ENCODE results near the gene RAPGEF4. TPM values are rescaled to one million over a fixed set of nuclear protein-coding genes. Genes with fewer than 3 reads are reported as not detected.
"Not testable (repeated sequence)": the region's sequence is repeated elsewhere in the genome, so short reads cannot be mapped to it uniquely, and the experiment has no call there.

Gene RAPGEF4
- polyA plus RNA-seq, 4 donors: 5.8 to 13.0 (median 9.6) TPM

DNA sequence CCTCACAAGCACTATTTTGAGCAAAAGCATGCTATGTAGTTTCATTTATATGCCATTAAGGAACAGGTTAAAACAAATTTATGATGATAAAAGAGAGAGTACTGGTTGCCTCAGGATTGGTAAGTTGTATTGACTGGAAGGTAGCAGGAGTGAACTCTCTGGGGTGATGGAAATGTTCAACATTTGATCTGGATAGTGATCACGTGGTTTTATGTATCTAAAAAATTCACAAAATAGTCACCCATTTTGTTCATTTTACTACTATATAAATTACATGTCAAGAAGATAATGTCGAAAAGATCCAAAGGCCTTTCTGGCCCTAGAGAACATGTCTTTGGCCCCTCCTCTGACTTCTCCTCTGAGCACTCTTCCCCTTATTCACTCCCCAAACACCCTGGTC is 10.4 kb upstream of the RAPGEF4 start:
- no peak for DNase-seq (ENCODE audit: low read depth in 4 of 4, low spot score in 3 of 4)

- DNase-seq (ENCODE audit: low read depth in 4 of 4, low spot score in 3 of 4): no peak
Observed at GRCh38 chr2:172725746-172726145, 9.9 kb upstream of the RAPGEF4 start.

DNA sequence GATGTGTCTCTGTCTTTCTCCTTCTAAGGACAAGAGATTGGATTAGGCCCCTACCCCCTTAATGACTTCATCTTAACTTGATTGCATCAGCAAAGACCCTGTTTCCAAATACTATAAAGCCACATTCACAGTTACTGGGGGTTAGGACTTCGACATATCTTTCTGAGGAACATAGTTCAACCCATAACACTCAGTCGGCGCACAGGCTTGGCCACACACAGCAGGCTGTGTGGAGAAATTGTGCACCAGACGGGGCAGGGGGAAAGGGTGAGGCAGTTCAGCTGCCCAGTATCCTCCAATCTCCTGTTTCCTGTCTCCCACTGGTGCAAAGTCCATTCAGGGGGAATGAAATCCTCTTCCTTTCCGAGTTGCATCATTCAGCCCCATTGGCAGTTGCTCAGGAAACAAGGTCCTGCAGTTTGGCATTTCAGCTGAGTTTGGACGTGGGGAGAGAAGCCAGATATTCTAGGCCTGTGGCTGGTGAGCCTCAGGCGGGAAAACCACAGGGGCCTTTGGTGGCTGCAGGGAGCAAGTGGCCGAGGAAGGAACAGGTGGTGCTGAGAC is 9.4 kb upstream of the RAPGEF4 start:
- no peak for DNase-seq (ENCODE audit: low read depth in 4 of 4, low spot score in 3 of 4)

GRCh38 chr2:172730411-172730810 is 5.2 kb upstream of the RAPGEF4 start:
- DNase-seq (ENCODE audit: low read depth in 4 of 4, low spot score in 3 of 4): no peak

DNA sequence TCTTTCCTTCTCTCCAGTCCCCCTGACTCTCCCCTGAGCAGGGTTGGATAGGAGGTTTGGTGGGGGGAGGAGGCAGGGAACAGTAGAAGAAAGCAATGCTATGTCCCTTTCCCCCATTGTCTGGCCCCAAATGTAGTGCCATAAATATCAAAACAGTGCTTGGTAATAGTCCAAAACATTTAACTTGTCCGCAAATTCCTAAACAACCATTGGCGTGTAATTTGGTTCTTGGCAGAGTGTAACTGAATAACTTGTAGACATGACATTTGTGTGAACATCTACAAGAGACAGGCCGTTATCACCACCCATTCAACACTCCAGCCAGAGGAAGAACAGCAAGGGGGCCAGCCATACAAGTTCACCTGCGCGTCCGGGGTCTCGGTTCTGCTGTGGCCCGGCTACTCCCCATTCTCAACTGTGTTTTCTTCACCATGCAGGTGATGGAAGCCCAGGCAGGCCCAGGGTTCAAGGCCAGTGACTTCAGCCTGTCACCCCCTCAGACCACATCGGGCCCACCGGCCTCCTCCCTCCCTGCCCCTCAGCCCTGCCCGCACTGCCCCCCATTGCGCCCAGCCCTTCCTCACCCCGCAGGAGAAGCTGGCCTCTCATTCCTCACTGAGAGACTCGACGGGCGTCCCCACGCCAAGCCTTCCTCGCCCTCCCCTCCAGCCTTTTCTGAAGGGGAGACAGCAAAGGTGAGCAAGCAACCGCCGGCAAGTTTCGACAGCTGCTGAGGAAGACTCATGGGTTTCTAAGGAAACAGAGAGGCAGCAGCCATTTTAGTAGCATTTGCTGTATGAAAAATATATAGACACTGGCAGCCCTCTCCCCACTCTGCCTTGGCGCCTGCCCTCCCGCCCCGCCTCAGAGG is 699 bp upstream of the RAPGEF4 start:
- no peak for DNase-seq (ENCODE audit: low read depth in 4 of 4, low spot score in 3 of 4)

DNA sequence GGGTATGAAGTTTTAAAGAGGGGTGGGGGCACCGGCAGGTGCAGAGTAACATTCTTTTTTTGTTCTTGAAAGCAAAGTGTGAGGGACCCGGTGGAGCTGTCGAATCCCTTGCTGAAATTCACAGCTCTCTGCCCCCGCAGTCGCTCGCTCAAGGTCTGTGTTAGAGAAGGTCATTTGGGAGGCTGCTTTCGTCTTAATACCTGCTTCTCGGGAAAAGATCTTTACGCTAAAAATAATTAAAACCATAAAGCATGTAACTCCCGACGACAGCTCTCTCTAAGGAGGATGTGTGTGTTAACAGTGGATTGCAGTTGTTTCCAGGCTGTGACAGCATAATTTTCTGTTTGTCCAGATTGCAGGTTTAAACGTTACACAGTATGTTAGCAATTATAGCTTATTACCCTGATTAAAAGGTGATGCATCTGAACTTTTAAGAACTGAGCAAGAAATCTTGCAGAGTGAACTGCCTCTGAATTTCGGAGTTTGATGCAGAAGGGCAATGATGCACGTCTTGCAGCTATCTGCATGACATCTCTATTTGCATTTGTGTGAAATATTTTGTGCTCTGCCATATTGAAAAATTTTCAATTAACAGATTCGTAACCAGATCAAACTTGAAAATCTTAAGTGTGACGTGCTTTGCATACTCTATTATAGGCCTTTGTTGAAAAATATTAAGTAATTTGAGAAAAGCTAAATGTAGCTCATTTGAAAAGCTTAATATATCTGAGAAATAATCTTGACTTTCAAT is 954 bp downstream of the RAPGEF4 start:
- DNase-seq (ENCODE audit: low read depth in 4 of 4, low spot score in 3 of 4): no peak

DNA sequence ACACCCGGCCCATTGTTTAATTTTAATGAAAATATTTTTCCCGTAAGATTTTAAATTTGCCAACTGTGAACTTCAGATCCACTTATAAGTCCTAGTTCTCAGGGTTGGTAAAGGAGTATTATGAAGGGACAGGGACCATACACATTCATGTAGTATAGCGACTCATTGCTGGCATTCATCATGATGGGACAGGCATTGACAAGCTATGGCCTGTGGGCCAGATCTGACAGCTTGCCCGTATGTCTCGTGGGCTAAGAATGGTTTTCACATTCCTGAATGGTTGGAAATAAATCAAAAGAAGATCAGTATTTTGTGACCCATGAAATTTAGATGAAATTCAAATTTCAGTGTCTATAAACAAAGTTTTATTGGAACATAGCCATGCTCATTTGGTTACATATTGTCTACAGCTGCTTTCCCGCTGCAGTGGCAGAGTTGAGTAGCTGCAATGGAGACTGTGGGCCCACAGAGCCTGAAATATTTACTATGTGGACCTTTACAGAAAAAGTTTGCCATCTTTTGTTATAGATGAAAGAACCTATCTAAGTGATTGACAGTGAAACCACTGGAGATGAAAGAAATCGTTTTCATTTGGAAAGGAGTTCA is 4.1 kb downstream of the RAPGEF4 start:
- no peak for DNase-seq (ENCODE audit: low read depth in 4 of 4, low spot score in 3 of 4)

DNA sequence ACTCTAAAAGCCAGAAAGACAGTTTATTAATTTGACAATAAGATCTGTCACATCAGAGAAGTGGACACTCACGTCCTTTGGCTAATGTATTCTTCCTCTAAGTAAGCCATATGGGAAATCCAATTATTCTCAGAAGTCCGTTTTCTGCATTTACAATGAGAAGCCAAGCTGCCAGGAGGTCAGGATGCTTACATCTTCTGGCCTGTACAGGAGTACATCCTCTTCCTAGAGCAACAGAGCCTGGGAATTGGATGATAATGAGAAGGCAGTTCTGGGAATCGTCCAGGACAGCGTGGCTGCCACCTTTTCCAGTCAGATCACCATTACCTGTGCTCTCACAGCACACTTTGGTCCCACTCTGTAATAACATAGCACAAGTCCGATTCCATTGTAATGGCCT is 5.2 kb downstream of the RAPGEF4 start:
- DNase-seq (ENCODE audit: low read depth in 4 of 4, low spot score in 3 of 4): no peak

DNA sequence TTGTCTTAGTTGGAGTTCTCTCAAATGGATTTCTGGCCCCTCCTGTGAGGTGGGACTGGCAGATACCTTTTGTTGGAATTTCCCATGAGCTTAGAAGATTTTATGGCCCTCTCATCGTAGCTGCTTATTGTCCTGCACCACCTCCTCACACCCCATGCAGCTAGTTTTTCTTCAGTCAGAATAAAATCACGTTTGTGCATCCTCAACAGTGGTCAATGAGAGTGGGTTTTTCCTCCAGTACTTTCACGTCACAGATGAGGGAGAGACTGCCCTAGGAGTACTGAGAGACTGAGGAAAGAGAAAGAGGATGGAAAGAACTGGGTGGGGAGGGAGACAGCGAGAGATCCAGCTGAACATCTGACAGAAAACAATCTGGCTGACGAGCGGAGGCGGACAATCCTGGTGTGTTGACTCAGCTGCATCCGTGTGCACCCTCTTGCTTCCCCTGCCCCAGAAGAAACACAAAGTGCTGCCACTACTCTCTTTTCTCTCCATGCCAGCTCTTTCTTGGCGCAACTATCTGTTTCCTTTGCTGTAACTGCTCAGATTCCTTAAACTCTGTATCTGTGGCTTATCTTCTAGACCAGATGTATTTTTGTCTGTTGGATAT is 7.4 kb downstream of the RAPGEF4 start:
- DNase-seq (ENCODE audit: low read depth in 4 of 4, low spot score in 3 of 4): no peak

GRCh38 chr2:172743898-172744297 is 8.3 kb downstream of the RAPGEF4 start:
- DNase-seq (ENCODE audit: low read depth in 4 of 4, low spot score in 3 of 4): no peak

GRCh38 chr2:172745636-172746035 is 10.0 kb downstream of the RAPGEF4 start:
- DNase-seq (ENCODE audit: low read depth in 4 of 4, low spot score in 3 of 4): no peak

DNA sequence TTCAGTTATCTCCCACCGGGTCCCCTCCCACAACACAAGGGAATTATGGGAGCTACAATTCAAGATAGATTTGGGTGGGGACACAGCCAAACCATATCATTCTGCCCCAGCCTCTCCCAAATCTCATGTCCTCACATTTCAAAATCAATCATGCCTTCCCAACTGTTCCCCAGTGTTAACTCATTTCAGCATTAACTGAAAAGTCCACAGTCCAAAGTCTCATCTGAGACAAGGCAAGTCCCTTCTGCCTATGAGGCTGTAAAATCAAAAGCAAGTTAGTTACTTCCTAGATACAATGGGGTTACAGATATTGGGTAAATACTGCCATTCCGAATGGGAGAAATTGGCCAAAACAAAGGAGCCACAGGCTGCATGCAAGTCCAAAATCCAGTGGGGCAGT is 12.9 kb downstream of the RAPGEF4 start:
- not testable (repeated sequence) for DNase-seq (ENCODE audit: low read depth in 4 of 4, low spot score in 3 of 4)

DNA sequence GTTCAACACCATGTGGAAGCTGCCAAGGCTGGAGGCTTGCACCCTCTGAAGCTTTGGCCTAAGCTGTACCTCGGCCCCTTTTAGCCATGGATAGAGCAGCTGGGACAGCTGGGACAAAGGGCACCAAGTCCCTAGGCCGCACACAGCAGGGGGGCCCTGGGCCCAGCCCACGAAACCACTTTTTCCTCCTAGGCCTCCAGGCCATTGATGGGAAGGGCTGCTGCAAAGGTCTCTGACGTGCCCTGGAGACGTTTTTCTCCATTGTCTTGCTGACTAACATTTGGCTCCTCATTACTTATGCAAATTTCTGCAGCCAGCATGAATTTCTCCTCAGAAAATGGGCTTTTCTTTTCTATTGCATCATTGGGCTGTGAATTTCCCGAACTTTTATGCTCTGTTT is 13.7 kb downstream of the RAPGEF4 start:
- DNase-seq (ENCODE audit: low read depth in 4 of 4, low spot score in 3 of 4): no peak

DNA sequence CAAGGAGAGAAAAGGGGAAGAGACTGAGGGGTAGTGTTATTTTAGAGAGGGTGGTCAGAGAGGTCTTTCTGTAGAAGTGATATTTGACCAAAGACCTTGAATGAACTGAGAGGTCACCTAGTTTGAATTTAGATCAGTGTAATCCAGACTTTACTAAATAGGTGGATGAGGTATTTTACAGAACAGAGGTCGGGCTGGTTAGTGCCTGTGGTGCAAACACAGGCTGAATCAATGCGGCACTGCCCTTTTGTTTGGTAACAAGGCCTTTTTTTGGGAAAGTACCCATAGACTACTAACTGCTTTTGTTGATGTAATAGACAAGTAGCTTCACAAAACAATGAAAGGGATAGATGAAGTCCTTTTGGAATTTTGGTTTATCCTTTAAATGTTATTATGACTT is 15.9 kb downstream of the RAPGEF4 start:
- no peak for DNase-seq (ENCODE audit: low read depth in 4 of 4, low spot score in 3 of 4)

DNA sequence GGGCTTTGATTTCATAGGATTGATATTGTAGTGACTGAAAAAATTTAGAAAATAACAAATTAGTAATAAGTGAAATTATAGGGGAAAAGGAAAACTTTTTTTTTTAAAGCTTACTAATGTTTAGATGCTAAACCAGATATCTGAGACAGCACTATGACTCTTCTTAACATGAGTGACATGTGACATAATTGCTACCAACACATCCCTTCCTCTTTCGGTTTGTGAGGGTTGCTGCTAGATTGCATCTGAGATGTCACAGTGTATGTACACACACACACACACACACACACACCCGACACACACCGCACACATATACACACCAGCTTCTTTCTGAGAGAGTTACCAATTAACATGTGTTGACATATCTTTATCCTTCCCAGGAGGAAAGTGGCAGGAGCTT is 18.0 kb downstream of the RAPGEF4 start:
- no peak for DNase-seq (ENCODE audit: low read depth in 4 of 4, low spot score in 3 of 4)

GRCh38 chr2:172759441-172759840 is 23.8 kb downstream of the RAPGEF4 start:
- DNase-seq (ENCODE audit: low read depth in 4 of 4, low spot score in 3 of 4): no peak

DNA sequence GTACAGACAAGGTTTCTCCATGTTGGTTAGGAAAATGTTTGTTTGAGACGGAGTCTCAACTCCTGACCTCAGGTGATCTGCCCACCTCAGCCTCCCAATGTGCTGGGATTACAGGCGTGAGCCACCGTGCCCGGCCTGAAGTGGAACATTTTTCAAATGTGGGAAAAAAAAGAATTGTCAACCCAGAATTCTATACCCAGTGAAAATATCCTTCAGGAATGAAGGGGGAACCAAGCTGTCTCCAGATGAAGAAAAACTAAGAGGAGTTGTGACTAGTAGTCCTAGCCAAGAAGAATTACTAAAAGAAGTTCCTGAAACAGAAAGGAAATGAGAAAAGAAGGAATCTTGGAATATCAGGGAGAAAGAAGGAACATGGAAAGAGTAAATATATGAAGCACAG is 25.7 kb downstream of the RAPGEF4 start:
- no peak for DNase-seq (ENCODE audit: low read depth in 4 of 4, low spot score in 3 of 4)

GRCh38 chr2:172762574-172762973 is 26.9 kb downstream of the RAPGEF4 start:
- no peak for DNase-seq (ENCODE audit: low read depth in 4 of 4, low spot score in 3 of 4)

DNA sequence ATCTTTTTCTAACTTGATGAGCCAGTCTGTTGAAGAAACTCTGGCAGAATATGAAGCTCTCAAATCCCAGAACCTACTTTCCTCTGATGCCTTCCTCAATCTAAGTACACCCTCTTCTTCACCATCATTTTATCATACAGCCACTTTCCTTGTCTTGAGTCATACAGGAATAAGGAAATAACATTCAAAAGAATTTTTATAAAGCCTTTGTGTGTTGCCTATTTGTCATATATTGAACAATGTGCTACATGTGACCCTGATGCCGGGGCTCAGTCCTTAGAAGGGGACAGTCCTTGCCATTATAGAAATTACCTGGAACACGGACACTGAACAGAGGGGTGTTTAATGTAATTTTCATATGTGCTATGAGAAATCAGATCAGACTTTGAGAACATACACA is 27.4 kb downstream of the RAPGEF4 start:
- DNase-seq (ENCODE audit: low read depth in 4 of 4, low spot score in 3 of 4): no peak

GRCh38 chr2:172765662-172766061 is 30.0 kb downstream of the RAPGEF4 start:
- DNase-seq (ENCODE audit: low read depth in 4 of 4, low spot score in 3 of 4): no peak

DNA sequence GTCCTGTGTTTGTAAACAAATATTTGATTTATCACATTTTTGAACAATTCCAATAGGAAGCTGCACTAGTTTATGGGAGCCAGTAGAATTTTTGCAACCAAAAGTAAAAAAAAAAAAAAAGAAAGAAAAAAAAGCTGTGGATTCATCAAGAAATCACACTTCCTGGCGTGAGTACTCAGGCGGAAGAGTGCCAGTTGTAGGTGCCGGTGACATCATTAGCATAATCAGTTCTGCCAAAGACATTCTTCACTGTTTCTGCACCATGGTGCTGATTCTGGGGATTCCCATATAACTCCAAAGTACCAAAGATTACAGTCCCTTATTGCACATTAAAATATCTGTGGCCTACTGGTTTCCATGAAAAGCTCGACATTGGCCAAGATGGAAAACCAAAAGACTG is 32.8 kb downstream of the RAPGEF4 start:
- no peak for DNase-seq (ENCODE audit: low read depth in 4 of 4, low spot score in 3 of 4)
